IPS-20b (cell line): ENCODE data around the gene ULK4.

Source experiments
- H3K27ac ChIP-seq: one replicate; pipeline ENCODE4 v1.5.1; 2013; ENCODE audit warnings: low read length
- H3K27me3 ChIP-seq: 2 replicates; pipeline ENCODE4 v1.6.1; 2013; ENCODE audit warnings: mild to moderate bottlenecking, low read length, inconsistent platforms; ENCODE audit not compliant: insufficient read depth
- H3K36me3 ChIP-seq: 2 replicates; pipeline ENCODE4 v1.6.1; 2013; ENCODE audit warnings: low read depth, mild to moderate bottlenecking, inconsistent platforms, low read length, moderate library complexity; ENCODE audit not compliant: insufficient read depth
- H3K4me1 ChIP-seq: 2 replicates; pipeline ENCODE4 v1.6.1; 2013; ENCODE audit warnings: mild to moderate bottlenecking, control low read depth, inconsistent platforms, low read length, moderate library complexity; ENCODE audit not compliant: insufficient read depth
- H3K4me3 ChIP-seq: 2 replicates; pipeline ENCODE4 v1.5.1; 2013; ENCODE audit warnings: mild to moderate bottlenecking, low read length, inconsistent platforms
- H3K9ac ChIP-seq: 2 replicates; pipeline ENCODE4 v1.6.1; 2013; ENCODE audit warnings: low read depth, mild to moderate bottlenecking, inconsistent platforms, low read length, moderate library complexity
- H3K9me3 ChIP-seq: 2 replicates; pipeline ENCODE4 v1.6.1; 2013; ENCODE audit warnings: mild to moderate bottlenecking, low read depth, low read length, inconsistent platforms; ENCODE audit not compliant: insufficient read depth

The ULK4 gene

DNA sequence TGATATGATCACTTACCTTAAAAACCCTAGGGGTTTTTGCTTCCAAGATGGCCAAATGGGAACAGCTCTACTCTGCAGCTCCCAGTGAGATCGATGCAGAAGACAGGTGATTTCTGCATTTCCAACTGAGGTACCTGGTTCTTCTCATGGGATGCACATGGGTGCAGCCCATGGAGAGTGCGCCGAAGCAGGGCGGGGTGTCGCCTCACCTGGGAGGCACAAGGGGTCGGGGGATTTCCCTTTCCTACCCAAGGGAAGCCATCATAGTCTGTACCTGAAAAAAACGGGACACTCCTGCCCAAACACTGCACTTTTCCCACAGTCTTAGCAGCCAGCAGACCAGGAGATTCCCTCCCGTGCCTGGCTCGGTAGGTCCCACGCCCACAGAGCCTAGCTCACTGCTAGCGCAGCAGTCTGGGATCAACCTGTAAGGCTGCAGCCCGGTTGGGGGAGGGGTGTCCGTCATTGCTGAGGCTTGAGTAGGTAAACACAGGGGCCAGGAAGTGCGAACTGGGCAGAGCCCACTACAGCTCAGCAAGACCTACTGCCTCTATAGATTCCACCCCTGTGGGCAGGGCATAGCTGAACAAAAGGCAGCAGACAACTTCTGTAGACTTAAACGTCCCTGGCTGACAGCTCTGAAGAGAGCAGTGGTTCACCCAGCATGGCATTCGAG, 684.0 kb downstream of the ULK4 start:
- Histone ChIP-seq H3K27ac (no peak overlapping the region), H3K4me3 (peak overlapping the region; percentile 50), H3K9me3 (no peaks in the 10 kb centered on the region; the same call in 1 of the 2 replicates), H3K27me3 (no peaks in the 10 kb centered on the region), H3K36me3 (no peaks in the 10 kb centered on the region), H3K9ac (no peak overlapping the region), H3K4me1 (peaks cover 8% of the 10 kb centered on the region; the same call in 1 of the 2 replicates)

DNA sequence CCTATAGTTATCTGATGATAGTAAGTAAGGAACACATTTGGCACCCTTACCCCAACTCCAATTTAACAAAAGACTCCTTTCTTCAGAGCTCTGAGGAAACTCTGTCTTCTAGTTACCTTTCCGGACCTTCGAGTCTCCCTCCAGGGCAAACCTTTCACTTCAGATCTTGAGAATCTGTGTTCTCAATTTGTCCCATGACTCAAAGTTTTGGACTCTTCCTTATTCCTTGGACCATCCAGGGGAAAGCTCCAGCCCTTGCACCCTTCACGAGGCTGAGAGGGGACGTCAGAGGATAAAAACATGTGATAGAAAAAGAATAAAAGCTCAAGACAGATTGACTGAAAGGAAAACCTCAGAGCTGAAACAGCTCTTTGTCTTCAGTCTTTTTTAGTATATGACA, 685.7 kb downstream of the ULK4 start:
- no peaks in the 10 kb centered on the region for H3K27me3 ChIP-seq
- H3K9me3 ChIP-seq = no peaks in the 10 kb centered on the region; the same call in 1 of the 2 replicates
- H3K36me3 ChIP-seq = no peaks in the 10 kb centered on the region
- peaks cover 8% of the 10 kb centered on the region; the same call in 1 of the 2 replicates for H3K4me1 ChIP-seq
- no peak overlapping the region for H3K27ac ChIP-seq
- no peak overlapping the region for H3K9ac ChIP-seq
- no peak overlapping the region for H3K4me3 ChIP-seq

DNA sequence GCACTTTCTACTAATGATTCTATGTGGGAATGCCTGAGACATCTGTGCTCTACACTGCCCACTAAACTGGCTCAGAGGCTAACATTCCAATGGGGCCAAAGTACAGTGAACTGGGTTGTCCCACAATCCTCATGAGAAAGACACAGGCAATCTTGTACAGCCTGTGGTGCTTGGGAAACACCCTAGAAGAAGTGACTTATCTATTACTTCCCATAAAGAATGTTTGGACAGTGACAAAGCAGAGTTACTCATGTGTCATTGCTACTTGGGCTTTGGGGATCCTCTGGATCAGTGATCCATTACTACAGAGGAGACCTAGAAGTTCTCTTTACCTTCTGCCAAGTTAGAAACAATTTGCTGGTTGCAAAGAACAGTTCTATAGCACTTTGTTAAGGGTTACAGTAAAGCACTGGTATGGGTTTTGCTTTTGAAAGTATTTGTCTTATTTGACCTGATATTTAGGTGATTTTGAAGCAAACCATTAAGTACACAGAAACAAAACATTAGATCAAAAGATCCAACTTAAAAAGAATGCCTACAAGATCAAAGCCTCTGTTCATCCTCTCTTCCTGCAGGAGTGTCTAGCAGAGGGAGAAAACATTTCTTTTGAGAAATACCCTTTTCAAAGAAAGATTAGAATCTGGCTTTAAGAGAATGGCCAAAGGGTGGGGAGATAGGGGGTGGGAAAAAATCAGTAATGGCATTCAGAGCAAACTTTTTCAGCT, 686.8 kb downstream of the ULK4 start:
- H3K9me3 ChIP-seq = no peaks in the 10 kb centered on the region; the same call in 1 of the 2 replicates
- H3K9ac ChIP-seq = no peak overlapping the region
- H3K4me1 ChIP-seq = peaks cover 8% of the 10 kb centered on the region; the same call in 1 of the 2 replicates
- H3K36me3 ChIP-seq = no peaks in the 10 kb centered on the region
- no peaks in the 10 kb centered on the region for H3K27me3 ChIP-seq
- no peak overlapping the region for H3K4me3 ChIP-seq
- H3K27ac ChIP-seq = no peak overlapping the region

DNA sequence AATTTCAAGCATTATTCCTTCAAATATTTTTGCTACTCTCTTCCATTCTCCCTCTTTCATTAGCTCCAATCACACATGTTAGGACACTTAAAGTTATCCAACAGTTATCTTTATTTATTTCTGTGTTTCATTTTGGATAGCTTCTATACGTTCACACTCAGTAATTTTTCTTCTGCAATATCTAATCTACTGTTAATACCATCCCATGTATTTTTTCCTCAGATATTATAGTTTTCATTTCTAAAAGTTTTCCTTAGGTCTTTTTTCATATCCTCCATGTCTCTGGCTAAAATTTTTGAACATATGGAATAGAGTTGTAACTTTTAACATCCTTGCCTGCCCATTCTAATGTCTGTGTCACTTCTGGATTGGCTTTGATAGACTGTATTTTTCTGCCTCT, 689.2 kb downstream of the ULK4 start:
- no peaks in the 10 kb centered on the region; the same call in 1 of the 2 replicates for H3K9me3 ChIP-seq
- no peaks in the 10 kb centered on the region; the same call in 1 of the 2 replicates for H3K4me1 ChIP-seq
- H3K27me3 ChIP-seq = no peaks in the 10 kb centered on the region
- H3K9ac ChIP-seq = no peak overlapping the region
- H3K36me3 ChIP-seq = no peaks in the 10 kb centered on the region
- no peak overlapping the region for H3K27ac ChIP-seq
- no peak overlapping the region for H3K4me3 ChIP-seq

DNA sequence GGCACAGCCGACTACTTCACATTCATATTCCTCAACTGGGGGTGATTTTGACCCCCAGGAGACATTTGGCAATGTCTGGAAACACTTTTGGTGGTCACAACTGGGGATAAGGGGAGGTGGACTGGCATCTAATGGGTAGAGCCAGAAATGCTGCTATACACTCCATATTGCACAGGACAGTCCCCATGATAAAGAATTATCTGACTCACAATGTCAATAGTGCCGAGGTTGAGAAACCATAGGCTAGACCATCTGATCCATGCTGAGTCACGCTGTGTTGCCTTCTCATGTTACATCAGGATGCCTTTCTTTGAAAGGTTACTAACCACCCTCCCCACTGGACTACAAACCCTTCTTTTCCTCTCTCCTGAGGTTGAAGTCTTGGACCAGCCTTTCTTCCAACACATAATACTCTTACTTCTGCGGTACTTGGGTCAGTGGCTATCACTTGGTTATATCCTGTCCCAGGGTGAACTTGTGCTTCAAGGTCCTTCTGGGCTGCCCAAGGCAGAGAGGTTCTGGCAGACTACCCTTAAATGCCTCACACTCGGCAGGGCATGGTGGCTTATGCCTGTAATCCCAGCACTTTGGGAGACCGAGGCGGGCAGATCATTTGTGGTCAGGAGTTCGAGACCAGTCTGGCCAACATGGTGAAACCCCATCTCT, 693.8 kb downstream of the ULK4 start:
- no peaks in the 10 kb centered on the region for H3K36me3 ChIP-seq
- H3K9me3 ChIP-seq = no peaks in the 10 kb centered on the region; the same call in 1 of the 2 replicates
- no peaks in the 10 kb centered on the region for H3K27me3 ChIP-seq
- no peak overlapping the region for H3K27ac ChIP-seq
- no peak overlapping the region for H3K4me3 ChIP-seq
- no peak overlapping the region for H3K9ac ChIP-seq
- no peaks in the 10 kb centered on the region for H3K4me1 ChIP-seq

DNA sequence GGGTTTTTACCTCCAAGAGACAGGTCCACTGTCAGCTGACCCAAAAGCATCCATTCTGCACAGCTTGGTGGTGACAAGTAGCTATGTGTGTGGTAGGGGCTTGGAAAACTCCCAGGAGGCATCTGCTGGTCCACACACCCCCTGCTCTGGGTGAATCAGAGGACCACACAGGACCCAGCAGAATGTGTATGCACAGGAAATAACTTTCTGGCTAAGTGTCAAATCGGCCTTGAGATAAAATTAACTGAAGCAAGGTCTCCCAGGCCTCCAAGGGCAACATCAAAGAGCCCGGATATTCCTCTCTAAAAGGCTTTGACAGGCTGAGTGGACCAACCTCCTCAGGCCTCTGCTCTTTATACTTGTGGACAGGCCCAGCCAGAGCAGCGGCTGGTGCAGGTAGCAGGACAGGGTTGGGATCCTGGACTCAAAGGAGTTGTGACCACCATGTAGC, 696.1 kb downstream of the ULK4 start:
- Histone ChIP-seq H3K9ac (no peak overlapping the region), H3K9me3 (no peaks in the 10 kb centered on the region; the same call in 1 of the 2 replicates), H3K27me3 (no peaks in the 10 kb centered on the region), H3K27ac (no peak overlapping the region), H3K4me3 (no peak overlapping the region), H3K36me3 (no peaks in the 10 kb centered on the region), H3K4me1 (no peaks in the 10 kb centered on the region)

DNA sequence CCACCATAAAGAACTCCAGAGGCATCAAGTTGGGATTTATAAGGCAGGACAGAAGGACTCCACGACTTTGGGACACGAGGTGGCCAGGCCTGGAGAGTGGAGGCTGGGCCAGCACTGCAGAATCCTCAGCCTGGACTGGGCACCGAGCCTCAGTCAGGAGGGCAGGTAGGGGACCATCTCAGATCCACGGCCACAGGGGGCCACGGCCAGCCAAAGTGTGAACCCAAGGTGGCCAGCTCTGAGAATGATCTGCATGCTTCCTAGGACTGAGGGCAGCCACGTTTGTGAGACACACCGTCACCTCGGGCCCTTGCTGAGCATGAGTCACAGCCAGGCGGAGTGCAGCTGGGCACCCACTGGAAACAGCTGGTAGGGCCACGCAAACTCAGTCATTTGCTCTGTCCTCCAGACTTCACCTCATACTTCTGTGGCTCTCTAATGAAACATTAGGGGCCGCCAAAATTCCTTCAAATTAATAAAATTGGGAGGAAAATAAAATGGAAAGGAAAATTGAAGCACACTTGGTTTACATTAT, 696.8 kb downstream of the ULK4 start:
- Histone ChIP-seq H3K9ac (no peak overlapping the region), H3K27ac (no peak overlapping the region), H3K9me3 (no peaks in the 10 kb centered on the region), H3K36me3 (no peaks in the 10 kb centered on the region), H3K27me3 (no peaks in the 10 kb centered on the region), H3K4me1 (no peaks in the 10 kb centered on the region), H3K4me3 (no peak overlapping the region)

DNA sequence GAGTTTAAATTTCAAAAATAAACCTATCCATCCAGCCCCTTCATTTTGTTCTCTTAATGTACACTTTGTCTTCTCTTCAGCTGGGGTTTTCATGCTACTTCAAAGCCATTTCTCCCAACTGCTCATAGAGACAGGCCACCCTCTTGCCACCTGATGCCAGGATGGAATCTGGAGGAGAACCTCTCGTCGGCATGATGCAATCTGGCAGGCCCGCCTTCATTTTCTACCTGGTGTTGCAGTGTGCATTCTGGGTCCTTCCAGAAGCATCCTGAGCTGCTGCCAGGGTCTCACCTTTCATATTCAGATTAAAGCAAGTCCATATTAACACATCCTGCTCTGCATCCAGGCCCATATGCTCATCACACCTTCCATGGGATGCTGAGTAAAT, 701.8 kb downstream of the ULK4 start:
- Histone ChIP-seq H3K27me3 (no peaks in the 10 kb centered on the region), H3K36me3 (no peaks in the 10 kb centered on the region), H3K27ac (no peak overlapping the region), H3K4me1 (no peaks in the 10 kb centered on the region), H3K9me3 (no peaks in the 10 kb centered on the region), H3K9ac (no peak overlapping the region), H3K4me3 (no peak overlapping the region)

DNA sequence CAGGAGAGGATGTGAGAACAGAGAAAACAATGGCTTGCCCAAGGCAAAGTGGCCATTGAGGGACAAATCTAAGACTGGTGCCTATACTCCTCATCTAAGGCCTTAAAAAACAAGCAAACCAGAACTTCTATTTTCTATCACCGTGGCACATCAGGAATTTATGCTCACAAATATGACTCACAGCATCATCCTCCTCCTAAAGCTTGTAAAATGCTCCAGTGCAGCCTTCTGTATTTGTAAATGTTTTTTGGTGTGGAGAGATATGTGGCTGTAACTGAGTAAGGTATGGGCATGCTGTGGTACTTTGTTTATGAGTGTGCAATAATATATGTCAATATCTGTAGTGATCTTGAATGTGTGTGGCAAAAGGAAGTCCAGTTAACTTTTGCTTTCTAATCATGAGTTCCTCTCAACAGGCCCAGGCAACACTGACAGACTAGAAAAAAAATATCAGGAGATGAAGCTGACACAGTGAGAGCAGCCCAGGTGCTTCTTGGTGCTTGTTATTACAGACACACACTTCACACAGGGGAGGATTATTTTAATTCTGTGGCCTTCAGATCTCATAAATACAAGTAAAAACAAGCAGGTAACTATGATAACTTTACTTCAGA, 702.3 kb downstream of the ULK4 start:
- H3K27ac ChIP-seq = no peak overlapping the region
- no peaks in the 10 kb centered on the region for H3K36me3 ChIP-seq
- H3K9me3 ChIP-seq = no peaks in the 10 kb centered on the region
- no peaks in the 10 kb centered on the region for H3K4me1 ChIP-seq
- H3K9ac ChIP-seq = no peak overlapping the region
- H3K4me3 ChIP-seq = no peak overlapping the region
- no peaks in the 10 kb centered on the region for H3K27me3 ChIP-seq

DNA sequence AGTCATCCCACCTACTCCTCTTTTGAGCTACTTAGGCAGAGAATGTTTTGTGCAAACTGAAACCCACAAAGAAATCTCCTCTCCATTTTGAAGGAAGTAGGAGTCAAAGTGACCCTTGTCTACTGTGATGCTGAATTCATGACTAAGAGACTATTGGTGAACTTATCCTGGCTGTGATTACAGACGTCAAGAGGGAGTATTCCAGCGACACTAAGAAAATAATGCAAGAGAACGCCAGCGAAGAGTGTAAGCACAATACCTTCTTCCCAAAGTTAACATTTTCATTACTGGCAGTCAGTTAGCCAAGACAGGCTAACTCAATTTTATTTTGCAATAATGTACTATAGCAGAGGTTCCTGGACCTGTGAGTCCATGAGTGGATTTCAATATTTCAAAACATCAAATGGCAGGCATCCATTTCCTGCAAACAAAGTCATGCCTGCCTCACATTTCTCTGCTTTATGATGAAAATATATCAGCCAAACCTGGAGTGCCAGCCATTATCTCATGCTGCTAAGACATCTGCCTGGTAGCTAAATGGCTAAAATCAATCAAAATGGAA, 703.6 kb downstream of the ULK4 start:
- no peak overlapping the region for H3K4me3 ChIP-seq
- H3K9ac ChIP-seq = no peak overlapping the region
- H3K9me3 ChIP-seq = no peaks in the 10 kb centered on the region
- H3K27me3 ChIP-seq = no peaks in the 10 kb centered on the region
- no peak overlapping the region for H3K27ac ChIP-seq
- H3K4me1 ChIP-seq = no peaks in the 10 kb centered on the region
- no peaks in the 10 kb centered on the region for H3K36me3 ChIP-seq

DNA sequence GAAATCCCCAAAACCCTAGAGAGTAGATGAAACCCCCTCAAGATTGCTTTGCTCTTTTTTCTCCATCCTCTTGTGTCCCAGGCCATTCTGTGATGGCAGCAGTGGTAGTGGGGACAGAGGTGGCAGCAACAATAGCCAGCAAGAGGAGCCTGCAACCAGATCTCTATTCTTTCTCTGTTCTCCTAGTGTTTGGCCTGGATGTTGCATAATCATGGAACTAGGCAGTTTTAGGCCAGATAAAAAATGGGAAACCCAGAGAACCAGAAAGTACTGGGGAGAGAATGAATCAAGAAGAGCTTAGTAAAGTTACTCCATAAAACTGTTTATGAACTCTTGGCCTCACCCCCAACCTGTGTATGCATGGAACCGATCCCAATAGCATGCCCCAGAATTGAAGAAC, 710.3 kb downstream of the ULK4 start:
- Histone ChIP-seq H3K9me3 (no peaks in the 10 kb centered on the region), H3K27me3 (no peaks in the 10 kb centered on the region), H3K36me3 (no peaks in the 10 kb centered on the region), H3K27ac (no peak overlapping the region), H3K4me1 (no peaks in the 10 kb centered on the region), H3K4me3 (no peak overlapping the region), H3K9ac (no peak overlapping the region)
